ENCODE measurements around the gene ABCG1.

The ABCG1 gene

DNA sequence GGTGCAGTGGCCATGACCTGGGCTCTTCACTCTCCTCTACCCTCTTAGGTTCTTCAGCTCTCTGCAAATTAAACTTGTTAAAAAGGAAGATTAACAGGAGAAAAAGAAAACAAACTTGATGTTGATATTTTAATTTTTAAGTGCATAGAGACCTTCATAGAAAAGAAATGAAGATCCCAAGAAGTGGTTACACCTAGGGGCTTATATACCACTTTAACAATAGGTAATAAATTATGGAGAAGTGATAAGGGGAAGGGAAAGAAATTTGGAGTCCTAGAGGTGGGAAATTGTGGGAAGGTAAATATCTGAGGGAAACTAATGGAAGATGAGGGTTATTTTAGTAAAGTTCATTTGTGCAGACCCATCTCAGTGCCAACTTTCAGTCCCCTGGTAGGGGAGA lies 112.7 kb downstream of the ABCG1 start:
- DNase-seq: no peak

- no peak for DNase-seq
Measured at GRCh38 chr21:42332557-42333317, 113.8 kb downstream of the ABCG1 start.

- no peak for DNase-seq
Measured at GRCh38 chr21:42336054-42336453, 117.1 kb downstream of the ABCG1 start.

DNA sequence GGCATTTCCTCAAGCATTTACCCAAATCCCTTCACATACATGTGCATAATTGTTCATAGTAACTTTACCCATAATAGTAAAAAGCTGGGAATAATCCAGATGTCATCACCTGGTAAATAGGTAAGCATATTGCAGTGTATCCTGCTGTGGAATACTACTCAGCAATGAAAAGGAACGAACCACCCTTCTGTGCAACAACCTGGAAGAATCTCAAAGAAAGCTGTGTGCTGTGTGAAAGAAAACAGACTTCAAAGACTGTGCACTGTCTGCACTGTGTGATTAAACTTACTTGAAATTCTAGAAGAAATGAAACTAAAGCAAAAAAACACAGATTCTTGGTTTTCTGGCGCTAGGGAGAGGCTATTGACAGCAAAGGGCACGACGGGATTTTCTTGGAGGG lies 118.3 kb downstream of the ABCG1 start:
- no peak for DNase-seq

- DNase-seq: peak; percentile 88
Measured at GRCh38 chr21:42337830-42338728, 119.1 kb downstream of the ABCG1 start.

- DNase-seq: no peak
Measured at GRCh38 chr21:42338729-42339715, 120.1 kb downstream of the ABCG1 start.

- no peak for DNase-seq
Measured at GRCh38 chr21:42340187-42341050, 121.5 kb downstream of the ABCG1 start.

GRCh38 chr21:42341776-42342542 lies 123.0 kb downstream of the ABCG1 start:
- no peak for DNase-seq

DNA sequence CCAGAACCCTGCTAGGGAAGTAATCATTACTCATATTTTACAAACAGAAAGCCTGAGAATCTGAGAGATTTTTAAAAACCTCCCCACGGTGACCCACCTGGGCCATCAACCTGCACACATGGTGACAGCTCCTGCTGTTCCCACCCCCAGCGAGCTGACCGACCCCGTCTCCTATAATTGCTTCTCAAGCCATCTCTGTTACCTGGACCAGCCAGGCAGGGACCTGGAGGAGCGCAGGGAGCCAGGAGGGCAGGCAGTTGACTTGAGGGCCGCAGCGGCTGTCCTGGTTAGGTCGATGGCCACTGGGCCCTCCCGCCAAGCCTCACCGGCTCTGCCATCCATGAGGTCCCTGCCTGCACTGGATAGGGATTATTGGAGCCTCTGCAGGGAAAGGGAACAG lies 124.2 kb downstream of the ABCG1 start:
- no peak for DNase-seq

DNA sequence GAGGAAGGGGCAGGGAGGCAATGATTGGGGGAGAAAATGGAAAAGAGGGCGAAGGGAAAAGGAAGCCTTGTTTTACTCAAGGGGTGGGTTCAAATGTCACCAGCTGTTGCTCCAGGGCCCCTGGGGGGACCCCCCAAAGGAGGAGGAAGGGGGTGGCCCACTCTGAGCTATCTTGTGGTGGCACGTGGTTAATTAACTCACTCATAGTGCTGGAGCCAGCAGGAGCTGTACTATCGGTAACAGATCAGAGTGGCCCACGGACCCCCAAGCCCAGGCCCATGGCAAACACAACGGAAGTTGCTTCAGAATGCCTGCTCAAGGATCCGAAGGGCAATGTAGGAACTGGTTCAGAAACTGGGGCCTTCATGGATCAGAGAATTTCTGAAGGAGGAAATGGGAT lies 124.6 kb downstream of the ABCG1 start:
- DNase-seq: no peak

GRCh38 chr21:42343963-42344510 lies 125.1 kb downstream of the ABCG1 start:
- no peak for DNase-seq

DNA sequence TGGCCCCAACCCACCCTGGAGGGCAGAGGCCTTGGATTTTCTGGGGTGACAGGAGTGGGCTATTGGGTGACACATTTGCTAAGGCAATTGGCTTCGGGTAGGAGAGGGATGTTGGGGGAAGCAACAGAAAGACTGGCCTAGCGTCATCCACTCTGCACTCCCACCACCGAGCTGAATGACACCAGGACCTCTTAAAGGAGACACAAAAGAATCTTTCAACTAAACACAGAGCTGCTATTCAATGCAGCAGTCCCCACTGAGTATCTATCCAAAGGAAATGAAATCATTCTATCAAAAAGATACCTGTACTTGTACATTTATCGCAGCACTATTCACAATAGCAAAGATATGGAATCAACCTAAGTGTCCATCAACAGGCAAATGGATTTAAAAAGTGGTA lies 125.7 kb downstream of the ABCG1 start:
- no peak for DNase-seq

DNA sequence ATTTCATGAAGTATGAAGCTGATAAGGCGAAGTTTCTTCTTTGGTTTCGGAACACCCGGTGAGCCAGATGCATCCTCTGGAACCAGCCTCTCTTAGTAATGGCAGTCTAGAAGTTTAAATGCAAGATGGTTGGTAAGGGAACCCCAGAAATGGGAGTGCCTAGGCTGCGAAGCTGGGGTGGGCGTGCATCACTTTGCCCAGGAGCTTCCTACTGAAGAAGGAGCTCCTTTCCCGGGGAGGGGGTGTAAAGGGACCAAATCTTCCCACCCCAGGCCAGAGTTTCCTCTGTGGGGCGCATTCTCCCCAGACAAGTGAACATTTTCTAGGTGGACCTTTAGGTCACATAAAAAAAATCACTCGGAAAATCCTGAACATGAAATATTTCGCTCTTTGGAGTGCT lies 127.5 kb downstream of the ABCG1 start:
- no peak for DNase-seq
